HG03066 (cell line): Measurements from ENCODE around the gene TBL1XR1.
"Not testable (repeated sequence)": the region's sequence is repeated elsewhere in the genome, so short reads cannot be mapped to it uniquely, and the experiment has no call there.

Experiments used
- ATAC-seq: cut with Tn5 transposase; IDR thresholded peaks from one replicate; pipeline ENCODE4 v1.9.1; 2021; ENCODE audit warnings: low read depth; ENCODE audit not compliant: unreplicated experiment

TBL1XR1 gene

DNA sequence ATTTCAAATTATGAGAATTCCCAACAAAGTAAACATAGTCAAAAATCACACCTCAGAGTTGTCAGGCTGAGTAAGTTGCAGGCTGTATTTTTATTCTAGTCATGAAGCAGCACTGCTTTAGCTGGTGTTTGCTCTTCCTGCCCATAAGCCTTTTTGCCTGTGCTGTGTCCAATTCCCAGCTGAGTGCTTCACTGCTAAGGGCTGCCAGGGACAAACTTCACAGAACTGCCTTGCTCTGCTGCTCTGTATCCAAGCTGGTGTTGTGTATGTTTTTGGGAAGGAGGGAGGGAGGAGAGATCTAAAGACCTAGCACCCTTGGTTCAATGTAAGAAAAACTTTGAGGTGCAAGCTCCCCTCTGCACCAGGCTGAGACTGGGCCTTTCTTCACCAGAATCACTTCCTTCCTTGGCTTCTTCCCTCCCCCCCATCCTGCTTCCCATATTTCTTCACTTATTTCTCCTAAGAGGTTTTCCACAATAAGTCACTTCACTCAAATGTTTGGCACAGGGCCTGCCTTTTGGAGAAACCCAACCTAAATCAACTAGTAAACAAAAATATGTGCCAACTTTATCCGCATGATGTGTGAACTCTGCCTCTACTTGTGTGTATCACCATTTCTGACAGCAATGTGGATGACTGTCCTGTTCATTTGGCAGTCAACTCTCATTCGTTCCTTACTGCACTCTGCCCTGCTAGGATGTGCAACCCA is 156.1 kb downstream of the TBL1XR1 start:
- ATAC-seq: no peak

DNA sequence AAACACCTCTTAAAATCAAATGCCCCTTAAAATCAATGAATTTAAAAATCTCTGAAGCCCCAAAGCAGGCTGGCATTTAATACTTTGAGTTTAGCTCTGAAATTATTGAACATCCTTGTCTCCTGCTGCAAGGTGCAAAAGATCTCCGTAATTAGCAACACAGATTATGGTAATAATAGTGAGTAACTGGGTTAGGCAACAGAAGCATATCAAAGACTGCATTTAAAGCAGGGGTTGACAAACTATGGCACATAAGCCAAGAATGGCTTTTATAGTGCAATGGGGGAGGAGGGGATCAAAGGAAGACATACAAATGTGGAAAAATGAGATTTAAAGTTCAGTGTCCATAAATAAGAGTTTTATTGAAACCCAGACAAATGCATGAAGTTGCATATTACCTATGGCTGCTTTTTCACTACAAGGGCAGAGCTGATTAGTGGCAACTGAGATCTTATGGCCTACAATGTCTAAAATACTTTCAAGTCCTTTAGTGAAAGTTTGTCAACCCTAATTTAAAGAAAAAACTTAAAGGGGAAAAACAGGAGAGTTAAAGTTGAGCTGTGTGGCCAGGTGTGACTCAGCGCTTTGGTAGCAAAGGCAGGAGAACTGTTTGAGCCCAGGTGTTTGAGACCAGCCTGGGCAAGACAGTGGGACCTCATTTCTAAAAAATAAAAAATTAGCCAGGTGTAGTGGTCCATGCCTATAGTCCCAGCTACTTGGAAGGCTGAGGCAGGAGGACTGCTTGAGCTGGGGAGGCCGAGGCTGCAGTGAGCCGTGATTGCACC is 157.6 kb downstream of the TBL1XR1 start:
- no peak for ATAC-seq

DNA sequence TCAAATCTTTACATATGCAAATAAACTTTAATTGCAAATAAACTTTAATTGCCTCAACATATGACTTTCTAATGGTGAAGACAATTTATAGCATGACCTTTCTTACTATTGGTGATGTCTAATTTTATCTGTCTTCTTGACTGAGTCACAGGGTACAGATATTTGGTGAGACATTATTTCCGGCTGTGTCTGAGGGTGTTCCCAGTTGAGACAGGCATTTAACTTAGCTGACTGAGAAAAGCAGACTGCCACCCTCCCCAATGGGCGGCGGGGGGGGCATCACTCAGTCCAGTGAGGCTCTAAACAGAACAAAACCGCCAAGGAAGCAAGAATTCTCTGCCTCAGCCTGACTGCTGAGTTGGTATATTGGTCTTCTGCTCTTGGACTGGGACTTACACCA is 160.0 kb downstream of the TBL1XR1 start:
- no peak for ATAC-seq

DNA sequence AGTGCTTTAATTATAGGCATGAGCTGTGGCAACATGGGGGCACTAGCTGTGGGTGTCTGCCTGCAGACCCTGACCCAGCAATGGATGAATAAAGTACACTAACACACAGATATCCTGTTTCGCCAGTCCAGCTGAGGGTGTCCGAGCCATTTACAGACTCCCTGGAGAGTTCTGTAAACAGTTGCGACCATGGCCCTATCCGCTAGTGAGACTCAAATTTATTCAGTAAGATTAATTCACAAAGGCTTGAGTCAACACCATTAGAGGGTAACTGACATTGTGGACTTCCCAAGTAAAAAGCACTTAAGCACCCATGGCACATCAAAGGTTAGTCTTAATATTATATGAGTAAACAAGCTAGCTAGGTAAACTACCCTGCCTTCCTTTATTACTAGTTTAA is 161.6 kb downstream of the TBL1XR1 start:
- ATAC-seq: no peak

DNA sequence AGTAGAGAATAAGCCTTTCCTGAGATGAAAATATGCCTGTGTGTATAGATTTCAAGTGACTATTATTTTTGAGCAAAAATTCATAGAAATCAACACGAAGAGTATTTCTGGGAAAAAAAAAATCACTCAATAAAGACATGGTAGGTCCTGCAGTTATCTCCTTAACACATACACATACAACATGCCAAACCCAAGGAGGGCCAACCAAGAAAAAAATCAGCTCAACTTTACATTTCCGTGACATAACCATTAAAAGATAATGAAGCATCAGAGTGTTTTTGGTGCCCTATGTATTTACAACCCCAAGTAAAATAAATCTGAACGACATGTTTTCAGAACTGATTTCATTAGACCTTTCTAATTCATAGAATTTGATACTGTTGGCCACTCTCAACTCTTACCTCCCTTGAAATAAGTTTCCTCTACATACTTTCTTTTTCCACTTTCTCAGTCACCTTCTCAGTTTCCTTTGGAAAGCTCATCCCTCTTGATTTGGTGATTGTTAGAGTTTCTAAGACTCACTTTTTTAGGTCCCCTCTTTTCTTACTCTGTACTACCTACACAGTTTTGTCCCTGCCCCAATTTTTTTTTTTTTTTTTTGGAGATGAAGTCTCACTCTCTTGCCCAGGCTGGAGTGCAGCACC is 162.3 kb downstream of the TBL1XR1 start:
- ATAC-seq: no peak

DNA sequence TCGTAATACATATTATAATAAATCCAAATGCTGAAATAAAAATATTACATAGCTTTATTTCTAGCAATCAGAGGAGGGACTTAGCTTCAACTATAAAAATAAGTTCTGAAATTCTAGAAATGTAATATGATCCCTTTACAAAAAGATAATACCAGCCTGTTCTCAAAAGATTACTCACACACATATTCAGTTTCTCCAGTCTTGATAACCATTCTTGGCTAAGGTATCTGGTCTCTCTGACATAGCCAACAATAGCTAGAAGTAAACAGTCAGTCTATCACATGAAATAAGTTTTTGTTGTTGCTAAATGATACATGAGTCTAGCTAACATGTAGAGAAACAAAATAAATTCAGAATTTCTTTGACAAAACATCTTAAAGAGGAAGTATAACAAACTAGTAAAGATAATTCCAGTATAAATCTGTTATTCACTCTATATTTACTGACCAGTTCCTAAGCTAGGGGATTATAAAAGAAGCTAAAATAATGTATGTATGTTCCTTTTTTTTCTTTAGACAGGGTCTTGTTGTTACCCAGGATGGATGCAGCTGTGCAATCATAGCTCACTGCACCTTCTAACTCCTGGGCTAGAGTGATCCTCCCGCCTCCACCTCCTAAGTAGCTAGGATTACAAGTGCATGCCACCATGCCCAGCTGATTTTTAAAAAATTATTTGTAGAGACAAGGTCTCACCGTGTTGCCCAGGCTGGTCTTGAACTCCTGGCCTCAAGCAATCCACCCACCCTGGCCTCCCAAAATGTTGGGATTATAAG is 170.6 kb downstream of the TBL1XR1 start:
- no peak for ATAC-seq

DNA sequence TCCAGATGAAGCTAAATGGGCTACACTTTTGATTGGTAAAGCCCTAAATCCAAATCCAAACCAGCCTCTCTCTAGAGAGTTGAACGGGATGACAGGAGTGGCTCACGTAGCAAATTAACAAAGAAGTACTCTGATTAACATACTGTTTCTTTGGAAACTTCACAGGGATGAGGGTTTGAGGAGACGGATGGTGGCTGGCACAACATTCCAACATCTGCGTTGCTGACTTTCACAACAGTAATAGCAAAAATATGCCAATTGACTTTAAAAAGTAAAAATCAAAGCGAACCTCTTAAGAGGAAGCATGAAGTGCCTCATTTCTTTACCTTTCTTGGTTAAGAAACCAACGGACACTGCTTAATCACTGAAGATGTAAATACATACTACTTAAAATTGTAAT is 181.4 kb downstream of the TBL1XR1 start:
- ATAC-seq: no peak

DNA sequence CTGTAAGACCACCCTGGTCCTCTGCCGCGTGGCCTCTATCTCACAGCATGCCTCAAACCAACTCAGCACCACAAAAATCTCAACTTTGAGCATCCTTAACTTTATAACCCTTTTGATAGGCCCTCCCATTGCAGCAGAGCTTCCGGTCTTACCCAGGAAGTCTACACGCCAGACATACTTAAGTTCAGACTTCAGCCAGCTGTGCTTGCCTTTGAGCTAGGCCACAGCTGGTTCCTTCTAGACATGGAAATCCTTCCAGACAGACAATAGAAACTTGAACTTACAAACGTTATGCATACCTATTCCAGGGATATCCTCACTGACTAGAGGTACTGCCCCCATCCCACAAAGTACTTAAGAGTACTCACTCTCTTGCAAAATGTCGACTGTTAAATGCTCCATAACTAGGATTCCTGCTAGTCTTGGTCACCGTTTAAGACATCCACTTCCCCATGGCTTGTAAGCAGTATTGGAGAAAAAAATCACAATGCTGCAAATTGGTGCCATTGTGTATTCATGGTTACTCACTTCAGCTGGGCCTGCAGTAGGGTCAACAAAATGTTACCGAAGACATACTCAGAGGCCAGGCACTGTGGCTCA is 183.5 kb downstream of the TBL1XR1 start:
- no peak for ATAC-seq

DNA sequence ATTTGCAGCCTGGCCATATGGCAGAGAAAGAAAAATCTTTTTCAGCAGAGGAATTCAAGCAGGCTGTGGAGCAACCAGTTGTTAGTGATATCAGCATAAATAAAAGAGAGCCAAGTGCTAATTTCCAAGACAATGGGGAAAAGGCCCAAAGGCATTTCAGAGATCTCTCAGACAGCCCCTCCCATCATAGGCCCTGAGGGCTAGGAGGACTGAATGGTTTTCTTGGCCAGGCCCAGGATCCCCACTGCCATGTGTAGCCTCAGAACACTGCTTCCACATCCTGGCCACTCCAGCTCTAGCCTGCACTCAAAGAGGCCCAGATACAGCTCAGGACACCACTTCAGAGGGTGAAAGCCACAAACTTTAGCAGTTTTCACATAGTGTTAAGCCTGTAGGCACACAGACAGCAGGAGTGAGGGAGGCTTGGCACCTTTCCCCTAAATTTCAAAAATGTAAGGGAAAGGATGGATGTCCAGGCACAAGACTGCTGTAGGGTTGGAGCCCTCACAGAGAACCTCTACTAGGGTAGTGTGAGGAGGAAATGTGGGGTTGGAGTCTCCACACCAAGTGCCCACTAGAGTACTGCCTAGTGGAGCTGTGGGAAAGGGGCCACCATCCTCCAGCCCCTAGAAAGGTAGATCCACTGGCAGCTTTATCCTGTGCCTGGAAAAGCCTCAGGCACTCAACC is 191.4 kb downstream of the TBL1XR1 start:
- ATAC-seq: no peak

DNA sequence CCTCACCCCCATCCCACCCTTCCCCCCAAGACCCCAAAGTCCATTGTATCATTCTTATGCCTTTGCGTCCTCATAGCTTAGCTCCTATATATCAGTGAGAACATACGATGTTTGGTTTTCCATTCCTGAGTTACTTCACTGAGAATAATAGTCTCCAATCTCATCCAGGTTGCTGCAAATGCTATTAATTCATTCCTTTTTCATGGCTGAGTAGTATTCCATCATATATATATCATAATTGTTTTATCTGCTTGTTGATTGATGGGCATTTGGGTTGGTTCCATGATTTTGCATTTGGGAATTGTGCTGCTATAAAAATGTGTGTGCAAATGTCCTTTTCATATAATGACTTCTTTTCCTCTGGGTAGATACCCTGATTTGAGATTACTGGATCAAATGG is 197.1 kb downstream of the TBL1XR1 start:
- not testable (repeated sequence) for ATAC-seq

DNA sequence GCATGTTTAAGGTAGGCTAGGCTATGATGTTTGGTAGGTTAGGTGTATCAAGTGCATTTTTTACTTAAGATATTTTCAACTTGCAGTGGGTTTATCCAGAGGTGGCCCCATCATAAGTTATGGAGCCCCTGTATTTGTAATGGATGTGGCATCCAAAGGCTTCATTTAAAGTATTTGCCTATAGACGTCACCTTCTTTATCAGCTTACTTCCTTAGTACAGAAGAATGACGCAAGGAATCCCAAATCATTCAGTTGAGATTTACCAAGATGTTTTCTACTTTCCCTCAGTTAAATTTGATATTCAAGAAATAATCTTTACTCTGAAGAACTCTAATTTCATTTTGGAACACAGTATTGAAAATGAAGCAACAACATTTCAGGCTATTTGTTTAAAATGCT is 201.3 kb downstream of the TBL1XR1 start:
- ATAC-seq: no peak

DNA sequence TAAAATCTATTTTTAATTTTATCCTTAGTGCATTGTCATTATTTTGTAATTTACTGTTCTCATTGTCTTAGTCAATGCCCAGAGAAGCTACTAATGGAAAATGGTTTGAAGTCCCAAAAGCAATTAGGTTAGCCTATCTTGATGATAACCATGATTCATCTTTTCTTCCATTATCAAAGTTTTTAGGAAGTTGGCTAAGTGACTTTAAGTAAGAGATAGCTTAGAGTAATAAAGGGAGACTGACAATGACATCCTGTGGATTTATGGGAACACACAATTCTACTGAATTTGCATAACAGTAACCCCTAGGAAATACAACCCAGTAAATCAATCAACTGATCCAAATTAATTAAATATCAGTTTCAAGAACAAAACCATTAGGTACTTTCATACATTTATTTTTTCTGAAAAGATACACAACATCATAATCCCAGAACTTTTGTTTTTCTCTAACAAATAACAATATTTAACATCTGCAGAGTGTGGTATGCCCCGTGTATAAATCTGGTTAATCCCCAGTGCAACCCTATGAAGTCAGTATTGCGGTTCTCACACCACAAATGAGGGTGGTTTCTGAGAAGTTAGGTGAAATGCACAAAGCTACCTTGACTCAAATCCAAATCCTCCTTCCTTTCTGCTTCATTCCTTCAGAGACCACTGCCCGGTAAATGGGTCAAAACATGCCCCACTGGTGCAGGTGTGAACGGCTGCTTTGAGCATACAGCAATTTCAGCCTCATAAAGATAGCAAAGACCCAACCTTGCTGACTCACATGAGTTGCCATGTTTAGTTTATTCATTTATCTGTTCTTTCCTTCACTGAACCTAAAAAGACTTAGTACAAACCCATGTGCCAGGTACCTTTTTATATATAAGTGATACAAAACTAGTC is 202.1 kb downstream of the TBL1XR1 start:
- ATAC-seq: no peak

DNA sequence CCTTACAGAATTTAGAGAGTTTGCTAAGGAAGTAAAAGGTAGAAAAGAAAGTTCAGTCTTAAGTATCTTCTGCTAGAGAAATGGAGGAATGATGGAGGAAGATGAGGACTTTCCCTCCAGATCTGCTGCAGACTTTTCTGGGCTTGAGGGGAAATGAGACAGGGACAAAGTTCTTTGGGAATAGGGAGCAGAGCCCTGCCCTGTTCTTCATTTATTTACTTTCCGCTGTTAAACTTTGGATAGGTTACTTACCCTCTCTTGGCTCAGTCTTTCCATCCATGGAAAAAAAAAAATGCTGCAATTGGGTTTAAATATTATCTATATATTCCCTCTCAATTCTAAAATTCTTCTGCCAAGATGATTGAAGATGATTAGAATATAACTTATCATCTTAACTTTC is 202.9 kb downstream of the TBL1XR1 start:
- no peak for ATAC-seq

DNA sequence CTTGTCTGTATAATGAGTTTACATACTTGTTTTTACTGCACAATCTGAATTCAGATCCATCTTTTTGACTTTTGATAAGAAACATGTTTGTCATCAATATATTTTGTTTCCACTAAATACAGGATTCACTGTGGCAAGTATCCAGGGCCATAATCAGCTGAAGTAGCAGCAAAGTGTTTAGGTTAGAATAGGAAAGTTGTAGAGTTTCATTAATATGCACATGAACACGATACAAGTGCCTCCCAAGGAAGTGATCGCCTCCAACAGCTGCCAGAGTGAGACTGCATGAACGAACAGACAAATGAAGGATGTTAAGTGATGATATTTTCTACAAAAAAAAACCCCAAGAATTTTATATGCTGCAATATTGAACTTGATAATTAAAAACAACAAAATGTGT is 204.3 kb downstream of the TBL1XR1 start:
- ATAC-seq: no peak

DNA sequence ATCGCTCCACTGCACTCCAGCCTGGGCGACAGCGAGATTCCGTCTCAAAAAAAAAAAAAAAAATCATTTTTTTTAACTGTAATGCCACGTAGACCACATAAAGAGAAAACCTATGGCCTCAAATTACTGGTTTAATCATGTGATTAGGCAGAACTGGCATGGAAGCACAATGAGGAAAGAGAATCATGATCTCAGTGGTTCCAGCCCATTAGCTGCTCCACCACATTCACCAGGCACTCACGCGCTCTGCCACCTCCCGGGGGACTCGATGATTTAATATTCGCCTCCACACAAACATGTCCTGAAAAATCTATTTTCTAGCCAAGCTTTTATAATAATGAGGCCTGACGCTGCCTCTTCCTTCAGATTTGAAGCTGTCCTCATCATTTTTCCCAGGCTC is 204.7 kb downstream of the TBL1XR1 start:
- no peak for ATAC-seq

DNA sequence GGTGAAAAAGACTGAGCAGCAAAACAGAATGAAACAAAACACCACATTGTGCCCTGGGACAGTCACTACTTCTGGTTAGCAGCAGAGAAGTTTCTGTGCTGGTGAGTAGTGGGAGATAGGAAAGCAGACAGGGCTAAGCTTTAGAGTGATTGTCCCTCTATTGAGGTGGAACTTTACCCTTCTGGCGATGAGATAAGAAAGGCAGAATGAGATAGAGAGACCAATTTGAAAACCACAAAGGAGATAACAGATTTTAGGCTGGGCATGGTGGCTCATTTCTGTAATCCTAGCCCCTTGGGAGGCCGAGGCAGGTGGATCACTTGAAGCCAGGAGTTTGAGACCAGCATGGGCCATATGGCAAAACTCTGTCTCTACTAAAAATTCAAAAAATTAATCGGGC is 208.5 kb downstream of the TBL1XR1 start:
- ATAC-seq: no peak

DNA sequence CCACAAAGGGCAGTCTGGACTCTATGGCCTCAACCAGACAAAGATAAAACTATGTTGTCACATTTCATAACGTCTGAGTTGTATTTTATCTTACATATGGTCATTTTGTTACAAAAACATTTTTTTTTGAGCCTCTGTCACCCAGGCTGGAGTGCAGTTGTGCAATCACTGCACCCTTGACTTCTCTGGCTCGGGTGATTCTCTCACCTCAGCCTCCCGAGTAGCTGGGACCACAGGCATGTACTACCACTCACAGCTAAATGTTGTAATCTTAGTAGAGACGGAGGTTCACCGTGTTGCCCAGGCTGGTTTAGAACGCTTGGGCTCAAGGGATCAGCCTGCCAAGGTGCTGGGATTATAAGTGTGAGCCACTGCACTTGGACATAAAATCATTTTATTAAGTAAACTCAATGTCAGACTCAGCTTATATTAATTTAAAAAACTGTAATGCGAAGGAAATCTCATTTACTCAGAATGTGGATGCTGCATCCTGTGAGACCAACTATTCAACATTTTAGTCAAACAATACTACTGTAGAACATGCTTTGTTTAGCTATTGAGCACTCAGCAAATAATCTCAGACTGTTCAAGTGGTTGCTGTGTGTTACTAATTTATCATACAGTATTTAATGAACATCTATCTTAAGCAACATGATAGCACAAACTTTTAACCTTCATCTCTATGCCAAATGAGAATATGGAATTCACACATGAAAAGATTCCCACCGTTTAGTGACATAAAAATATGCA is 209.2 kb downstream of the TBL1XR1 start:
- no peak for ATAC-seq

DNA sequence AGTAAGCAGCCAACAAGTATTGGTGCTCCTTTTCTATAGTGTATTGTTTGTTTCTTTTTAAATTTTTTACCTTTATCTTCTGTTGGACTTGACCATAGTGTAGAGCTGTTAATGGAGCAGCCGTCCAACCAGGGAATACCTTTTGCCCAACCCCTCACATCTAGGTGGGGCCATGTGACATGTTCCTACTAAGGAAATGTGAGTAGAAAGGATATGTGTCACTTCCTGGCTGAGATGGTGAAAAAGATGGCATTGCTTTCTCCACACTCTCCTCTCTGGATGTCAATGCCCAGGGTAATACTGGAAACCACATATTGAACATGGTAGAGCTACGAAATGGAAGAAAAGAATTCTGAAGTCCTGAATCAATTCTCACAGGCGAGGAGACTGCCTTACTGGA is 218.8 kb downstream of the TBL1XR1 start:
- no peak for ATAC-seq
